ENCODE results near the gene C1orf159.

The C1orf159 gene

GRCh38 chr1:1144843-1145546 is 29.1 kb upstream of the C1orf159 start:
- TF ChIP-seq CEBPB (IDR thresholded peaks at IDR 0.05) (no peak), TCF12 (IDR thresholded peaks at IDR 0.05; ENCODE audit: low read depth) (no peak), CREB1 (IDR thresholded peaks at IDR 0.05; ENCODE audit: low read depth) (no peak), EP300 (IDR thresholded peaks at IDR 0.05; ENCODE audit: borderline replicate concordance) (no peak), TEAD4 (IDR thresholded peaks at IDR 0.05) (no peak), ZBTB7A (IDR thresholded peaks at IDR 0.05; ENCODE audit: low read depth) (no peak), MAX (IDR thresholded peaks at IDR 0.05) (no peak), YY1 (IDR thresholded peaks at IDR 0.05; ENCODE audit: low read depth) (no peak)

- no peak for TF ChIP-seq NFIC (IDR thresholded peaks at IDR 0.05)
- 0 out of 2 replicates have a peak, but pooled peaks have one; percentile 21 for TF ChIP-seq TCF12 (IDR thresholded peaks at IDR 0.05; ENCODE audit: low read depth)
These were observed 28.4 kb upstream of the C1orf159 start for GRCh38 chr1:1144122-1144842.

GRCh38 chr1:1143636-1144035 is 27.7 kb upstream of the C1orf159 start:
- TF ChIP-seq TEAD4 (IDR thresholded peaks at IDR 0.05) = no peak
- no peak for TF ChIP-seq ZBTB7A (IDR thresholded peaks at IDR 0.05; ENCODE audit: low read depth)
- TF ChIP-seq CREB1 (IDR thresholded peaks at IDR 0.05; ENCODE audit: low read depth) = no peak
- TF ChIP-seq RAD21 (IDR thresholded peaks at IDR 0.05; ENCODE audit: low read depth) = no peak
- no peak for TF ChIP-seq USF1 (IDR thresholded peaks at IDR 0.05)
- no peak for TF ChIP-seq MAX (IDR thresholded peaks at IDR 0.05)
- TF ChIP-seq EGR1 (IDR thresholded peaks at IDR 0.05) = no peak
- no peak for TF ChIP-seq TAF1 (IDR thresholded peaks at IDR 0.05; ENCODE audit: low read depth)
- no peak for TF ChIP-seq TCF12 (IDR thresholded peaks at IDR 0.05; ENCODE audit: low read depth)
- no peak for TF ChIP-seq YY1 (IDR thresholded peaks at IDR 0.05; ENCODE audit: low read depth)
- TF ChIP-seq REST (IDR thresholded peaks at IDR 0.05; ENCODE audit: low read depth) = no peak
- no peak for TF ChIP-seq EP300 (IDR thresholded peaks at IDR 0.05; ENCODE audit: borderline replicate concordance)
- no peak for TF ChIP-seq FOXM1 (IDR thresholded peaks at IDR 0.05; ENCODE audit: borderline replicate concordance, low read depth)
- TF ChIP-seq CEBPB (IDR thresholded peaks at IDR 0.05) = no peak
- TF ChIP-seq NFIC (IDR thresholded peaks at IDR 0.05) = no peak

- TF ChIP-seq ZBTB7A (IDR thresholded peaks at IDR 0.05; ENCODE audit: low read depth) (no peak), RAD21 (IDR thresholded peaks at IDR 0.05; ENCODE audit: low read depth) (no peak), EP300 (IDR thresholded peaks at IDR 0.05; ENCODE audit: borderline replicate concordance) (no peak), CEBPB (IDR thresholded peaks at IDR 0.05) (no peak)
These were observed 27.0 kb upstream of the C1orf159 start for GRCh38 chr1:1142844-1143243.

GRCh38 chr1:1141911-1142250 is 26.0 kb upstream of the C1orf159 start:
- TF ChIP-seq YY1 (IDR thresholded peaks at IDR 0.05; ENCODE audit: low read depth) (no peak), EGR1 (IDR thresholded peaks at IDR 0.05) (no peak), CEBPB (IDR thresholded peaks at IDR 0.05) (no peak), CREB1 (IDR thresholded peaks at IDR 0.05; ENCODE audit: low read depth) (no peak)

GRCh38 chr1:1141244-1141910 is 25.5 kb upstream of the C1orf159 start:
- TF ChIP-seq ZBTB7A (IDR thresholded peaks at IDR 0.05; ENCODE audit: low read depth) (no peak), RAD21 (IDR thresholded peaks at IDR 0.05; ENCODE audit: low read depth) (no peak), YY1 (IDR thresholded peaks at IDR 0.05; ENCODE audit: low read depth) (no peak), TAF1 (IDR thresholded peaks at IDR 0.05; ENCODE audit: low read depth) (no peak), FOXM1 (IDR thresholded peaks at IDR 0.05; ENCODE audit: borderline replicate concordance, low read depth) (no peak), TCF12 (IDR thresholded peaks at IDR 0.05; ENCODE audit: low read depth) (no peak), CREB1 (IDR thresholded peaks at IDR 0.05; ENCODE audit: low read depth) (no peak), REST (IDR thresholded peaks at IDR 0.05; ENCODE audit: low read depth) (no peak), MAX (IDR thresholded peaks at IDR 0.05) (no peak), USF1 (IDR thresholded peaks at IDR 0.05) (no peak), TEAD4 (IDR thresholded peaks at IDR 0.05) (no peak), EGR1 (IDR thresholded peaks at IDR 0.05) (no peak), CEBPB (IDR thresholded peaks at IDR 0.05) (no peak), NFIC (IDR thresholded peaks at IDR 0.05) (no peak), EP300 (IDR thresholded peaks at IDR 0.05; ENCODE audit: borderline replicate concordance) (no peak)

Measured in Ishikawa (cell line).